Inferior parietal cortex (tissue), 1 donor: ENCODE measurements around the gene HSDL2.

Source experiments
- DNase-seq: peaks from one replicate; pipeline ENCODE4 v3.0.0-alpha.2; 2016; ENCODE audit errors: extremely low spot score

HSDL2 gene

GRCh38 chr9:112446526-112446925 lies 66.6 kb downstream of the HSDL2 start:
- no peak for DNase-seq

GRCh38 chr9:112447283-112447761 lies 67.4 kb downstream of the HSDL2 start:
- DNase-seq = no peak

- no peak for DNase-seq
These were observed 82.9 kb downstream of the HSDL2 start for GRCh38 chr9:112462855-112463254.

GRCh38 chr9:112465352-112465751 lies 85.4 kb downstream of the HSDL2 start:
- no peak for DNase-seq

GRCh38 chr9:112472996-112473395 lies 93.1 kb downstream of the HSDL2 start:
- no peak for DNase-seq

- no peak for DNase-seq
These were observed 94.1 kb downstream of the HSDL2 start for GRCh38 chr9:112473986-112474385.

- no peak for DNase-seq
These were observed 95.4 kb downstream of the HSDL2 start for GRCh38 chr9:112475318-112475717.

- no peak for DNase-seq
These were observed 97.4 kb downstream of the HSDL2 start for GRCh38 chr9:112477330-112477729.

- DNase-seq = no peak
These were observed 99.3 kb downstream of the HSDL2 start for GRCh38 chr9:112479221-112479620.

- DNase-seq = no peak
These were observed 104.7 kb downstream of the HSDL2 start for GRCh38 chr9:112484607-112485006.

GRCh38 chr9:112485574-112485973 lies 105.7 kb downstream of the HSDL2 start:
- no peak for DNase-seq

- DNase-seq = peak; percentile 66
These were observed 106.5 kb downstream of the HSDL2 start, which contains the start of gene KIAA1958 for GRCh38 chr9:112486221-112487007. Gene KIAA1958, plus strand, starts transcription at chr9:112486827. Its CDS starts 87,254 bp downstream, at chr9:112574081.

GRCh38 chr9:112487008-112487798 lies 107.3 kb downstream of the HSDL2 start:
- no peak for DNase-seq

- peak; percentile 58 for DNase-seq
These were observed 108.0 kb downstream of the HSDL2 start for GRCh38 chr9:112487799-112488340.

- DNase-seq = peak; percentile 57
These were observed 109.2 kb downstream of the HSDL2 start for GRCh38 chr9:112489039-112489546.

- peak; percentile 50 for DNase-seq
These were observed 110.2 kb downstream of the HSDL2 start for GRCh38 chr9:112489876-112490666.

- DNase-seq = no peak
These were observed 113.7 kb downstream of the HSDL2 start for GRCh38 chr9:112493393-112494137.

GRCh38 chr9:112494153-112494552 lies 114.2 kb downstream of the HSDL2 start:
- DNase-seq = no peak

GRCh38 chr9:112495614-112496013 lies 115.7 kb downstream of the HSDL2 start:
- no peak for DNase-seq

- no peak for DNase-seq
These were observed 116.3 kb downstream of the HSDL2 start for GRCh38 chr9:112496074-112496722.
